Sciatic nerve (tissue), 2 donors: ENCODE measurements around the gene GLT8D2. TPM values are rescaled to one million over a fixed set of nuclear protein-coding genes. Genes with fewer than 3 reads are reported as not detected.

Experiments
- ATAC-seq: fragments of 200-7000 bp; cut with Tn5 transposase; one replicate; pipeline ENCODE4 v1.9.1; 2020; ENCODE audit warnings: mild to moderate bottlenecking, moderate library complexity
- DNase-seq: peaks from one replicate; pipeline ENCODE4 v3.0.0-alpha.2; 2020; ENCODE audit warnings: low spot score
- intact Hi-C: fragments of 100-400 bp; cut with DNase I; formaldehyde crosslinking; loops from one replicate; pipeline ENCODE4 v1.14.2; 2022
- total RNA-seq: library from RNA; stranded (reverse); fragmentation: NEBNext Ultra II Directional; extraction: Animal tissue kit (Norgen Biotek cat#: 25700); gene quantifications from one replicate; pipeline ENCODE4 v1.2.1, GENCODE V29; 2021
- donor health status: DM: no; HTN: no; CAD: no.
- donor health status: DM: no; HTN: no; CAD: no.

GLT8D2 gene
- total RNA-seq, 1 donor from 2014 or later, result 44.8 TPM

GRCh38 chr12:104011253-104011652 lies 38.7 kb downstream of the GLT8D2 start:
- no peak for DNase-seq
- intact Hi-C loops, result no loop called here
- peak; percentile 55 for ATAC-seq

DNA sequence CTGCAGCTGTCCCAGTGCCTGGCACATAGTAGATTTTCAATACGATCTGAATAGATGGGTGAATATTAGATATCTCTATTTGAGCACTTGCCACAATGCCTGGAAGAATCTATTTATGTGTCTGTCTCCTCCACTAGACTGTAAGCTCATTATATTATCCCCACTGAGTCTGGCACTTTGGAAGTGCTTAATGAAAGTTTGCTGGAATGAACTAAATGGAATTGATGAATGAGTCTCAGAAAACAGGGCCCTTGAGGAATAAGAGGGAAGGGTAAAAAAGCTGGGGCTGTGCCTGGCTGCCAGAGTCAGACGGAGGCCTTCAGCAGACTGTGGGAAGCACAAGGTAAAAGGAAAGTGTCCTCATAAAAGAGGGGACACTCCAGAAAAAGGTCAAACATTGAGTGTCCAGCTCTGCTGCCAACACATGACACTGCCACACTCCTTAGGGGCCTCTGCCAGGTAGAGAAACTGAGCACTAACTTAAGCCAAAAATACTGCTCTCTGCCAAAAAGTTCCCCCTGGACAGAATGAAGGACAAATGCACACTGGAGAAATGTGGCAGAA lies 39.3 kb downstream of the GLT8D2 start:
- ATAC-seq (no peak), DNase-seq (no peak)
- intact Hi-C loops, result no loop called here

DNA sequence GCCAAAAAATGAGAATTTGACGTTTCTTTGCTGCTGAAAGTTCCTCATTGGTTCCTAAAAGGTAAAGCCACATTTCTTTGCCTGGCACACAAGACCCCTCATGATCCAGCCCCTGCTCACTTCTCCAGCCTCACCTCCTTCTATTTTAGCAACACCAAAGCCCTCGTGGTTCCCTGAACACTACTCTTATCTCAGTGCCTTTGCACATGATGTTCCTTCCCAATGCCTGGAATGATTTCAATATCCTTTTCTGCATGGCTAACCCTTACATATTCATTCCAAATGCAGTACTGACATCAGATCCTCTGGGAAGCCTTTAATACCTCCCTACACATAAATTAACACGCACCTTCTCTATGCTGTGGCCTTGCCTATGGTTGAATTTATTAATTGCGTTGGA lies 39.9 kb downstream of the GLT8D2 start:
- intact Hi-C loops, result no loop called here
- ATAC-seq, result no peak

GRCh38 chr12:104006929-104007328 lies 43.1 kb downstream of the GLT8D2 start:
- ATAC-seq (no peak), DNase-seq (no peak)
- intact Hi-C loops, result no loop called here

More for the DNA sequence above, 39.9 kb downstream of the GLT8D2 start:
- no peak for DNase-seq

GRCh38 chr12:104003596-104003995 lies 46.4 kb downstream of the GLT8D2 start:
- intact Hi-C loops, result no loop called here
- ATAC-seq (no peak), DNase-seq (no peak)

DNA sequence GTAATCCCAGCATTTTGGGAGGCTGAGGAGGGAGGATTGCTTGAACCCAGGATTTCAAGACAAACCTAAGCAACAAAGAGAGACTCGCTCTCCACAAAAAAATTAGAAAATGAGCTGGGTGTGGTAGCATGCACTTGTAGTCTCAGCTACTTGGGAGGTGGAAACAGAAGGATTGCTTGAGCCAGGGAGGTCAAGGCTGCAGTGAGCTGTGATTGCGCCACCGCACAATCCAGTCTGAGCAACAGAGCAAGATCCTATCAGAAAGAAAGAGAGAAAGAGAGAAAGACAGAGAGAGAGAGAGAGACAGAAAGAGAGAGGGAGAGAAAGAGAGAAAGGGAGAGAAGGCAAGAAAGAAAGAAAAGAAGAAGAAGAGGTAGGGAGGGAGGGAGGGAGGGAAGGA lies 47.3 kb downstream of the GLT8D2 start:
- ATAC-seq, result no peak
- intact Hi-C loops, result no loop called here

GRCh38 chr12:104000807-104001434 lies 49.1 kb downstream of the GLT8D2 start:
- intact Hi-C loops, result no loop called here
- DNase-seq, result no peak
- ATAC-seq, result no peak

More for the DNA sequence above, 47.3 kb downstream of the GLT8D2 start:
- no peak for DNase-seq

- ATAC-seq, result no peak
Measured at GRCh38 chr12:103998976-103999375, 51.0 kb downstream of the GLT8D2 start.

GRCh38 chr12:103997286-103997900 lies 52.6 kb downstream of the GLT8D2 start:
- ATAC-seq (peak; percentile 74), DNase-seq (no peak)
- intact Hi-C loops, result no loop called here

More at GRCh38 chr12:103998976-103999375, 51.0 kb downstream of the GLT8D2 start:
- intact Hi-C loops, result no loop called here
- no peak for DNase-seq

DNA sequence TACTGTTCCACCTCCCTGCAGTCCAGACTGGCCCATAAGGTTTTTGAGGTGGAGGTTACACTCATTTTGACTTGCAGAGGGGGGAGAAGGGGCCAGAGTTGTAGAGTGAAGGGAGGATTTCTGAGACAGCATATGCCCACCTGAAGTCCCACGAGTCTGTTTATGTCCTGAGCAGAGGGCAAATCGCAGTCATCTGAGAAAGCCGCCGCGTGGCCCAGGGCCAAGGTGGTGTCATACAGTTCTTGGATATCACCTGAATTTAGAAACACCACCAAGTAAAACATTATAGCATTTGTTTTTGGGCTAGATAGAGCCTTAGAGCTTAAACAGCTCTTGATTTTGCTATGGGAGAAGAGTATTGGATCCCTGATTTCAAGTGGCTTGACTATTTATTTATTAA lies 53.4 kb downstream of the GLT8D2 start:
- intact Hi-C loops, result no loop called here
- ATAC-seq (no peak), DNase-seq (no peak)

- DNase-seq (no peak), ATAC-seq (no peak)
- intact Hi-C loops, result no loop called here
Measured at GRCh38 chr12:103994235-103994634, 55.8 kb downstream of the GLT8D2 start.

DNA sequence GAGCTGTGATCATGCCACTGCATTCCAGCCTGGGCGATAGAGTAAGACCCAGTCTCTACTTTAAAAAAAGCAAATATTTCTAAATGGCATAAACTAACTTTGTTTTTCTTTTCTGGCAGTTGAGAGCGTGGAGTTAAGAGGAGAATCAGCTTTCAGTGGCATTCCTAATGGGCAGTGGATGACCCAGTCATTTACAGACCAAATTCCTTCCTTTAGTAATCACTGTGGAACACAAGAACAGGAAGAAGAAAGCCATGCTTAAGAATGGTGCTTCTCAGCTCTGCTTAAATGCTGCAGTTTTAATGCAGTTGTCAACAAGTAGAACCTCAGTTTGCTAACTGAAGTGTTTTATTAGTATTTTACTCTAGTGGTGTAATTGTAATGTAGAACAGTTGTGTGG lies 63.2 kb downstream of the GLT8D2 start:
- intact Hi-C loops, result no loop called here
- no peak for DNase-seq
- ATAC-seq, result no peak

- ATAC-seq (no peak), DNase-seq (no peak)
- intact Hi-C loops, result no loop called here
Measured at GRCh38 chr12:103978384-103978982, 71.5 kb downstream of the GLT8D2 start.

- ATAC-seq (no peak), DNase-seq (no peak)
- intact Hi-C loops, result no loop called here
Measured at GRCh38 chr12:103975368-103975767, 74.6 kb downstream of the GLT8D2 start.

DNA sequence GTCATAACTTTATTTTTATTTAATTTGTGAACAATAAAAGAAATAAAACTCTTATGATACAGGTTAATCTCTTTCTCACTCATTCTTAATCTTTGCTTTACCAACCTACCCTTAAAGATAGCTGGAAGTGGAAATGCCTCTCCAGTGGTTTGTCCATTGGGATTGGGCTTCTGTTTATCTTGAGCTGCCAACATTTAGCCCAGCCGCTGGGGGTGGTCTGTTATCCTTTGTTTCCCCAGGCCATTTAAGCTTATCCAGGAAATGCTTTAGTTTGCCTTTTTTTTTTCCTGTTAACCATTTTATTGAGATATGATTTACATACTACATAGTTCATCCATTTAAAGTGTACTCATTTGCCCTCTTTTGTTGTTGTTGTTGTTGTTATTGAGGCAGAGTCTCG lies 76.1 kb downstream of the GLT8D2 start:
- ATAC-seq, result no peak
- intact Hi-C loops, result no loop called here
- no peak for DNase-seq

DNA sequence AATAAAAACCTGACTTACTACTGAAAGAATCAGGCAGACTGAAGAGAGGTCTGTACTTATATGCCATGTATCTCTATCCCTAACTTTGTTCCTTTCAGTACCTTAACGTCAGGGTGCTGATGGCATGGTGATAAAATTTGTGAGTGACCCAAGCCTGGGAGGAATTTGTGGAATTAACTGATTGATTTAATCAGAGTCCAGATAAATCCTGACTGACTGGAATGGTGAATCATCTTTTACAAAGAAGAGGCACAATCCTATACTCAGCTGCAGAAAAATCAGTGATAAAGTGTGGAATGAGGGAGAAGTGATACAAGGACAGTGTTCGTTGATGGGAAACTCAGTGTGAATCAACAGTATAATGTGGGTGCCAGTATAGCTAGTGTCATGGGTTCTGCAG lies 80.6 kb downstream of the GLT8D2 start:
- DNase-seq, result no peak
- intact Hi-C loops, result no loop called here
- no peak for ATAC-seq

GRCh38 chr12:103966736-103967135 lies 83.3 kb downstream of the GLT8D2 start:
- ATAC-seq (no peak), DNase-seq (no peak)
- intact Hi-C loops, result no loop called here

GRCh38 chr12:103965590-103966504 lies 84.1 kb downstream of the GLT8D2 start, which contains the start of gene TDG:
TSS of gene TDG (plus strand) at chr12:103965872. CDS start at chr12:103966038, 166 bp downstream.
- peak; percentile 99 for DNase-seq
- ATAC-seq, result peak; percentile 99
- intact Hi-C loops, result no loop called here

DNA sequence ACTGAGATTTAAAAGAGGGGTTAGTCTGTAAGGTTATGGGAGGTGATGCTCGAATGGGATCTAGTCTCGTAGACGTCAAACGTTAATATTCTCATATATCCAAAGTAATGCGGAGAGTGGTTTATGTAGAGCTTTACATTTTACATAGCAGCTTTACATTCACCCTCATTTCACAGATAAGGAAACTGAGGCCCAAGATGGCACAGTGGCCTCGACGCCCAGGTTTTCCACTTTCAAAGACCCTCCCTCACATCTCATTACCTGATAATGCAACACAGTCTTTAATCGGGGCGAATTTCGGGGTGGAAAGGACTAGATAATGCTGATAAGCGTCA lies 84.8 kb downstream of the GLT8D2 start:
- intact Hi-C loops, result no loop called here

More for the DNA sequence above, 84.8 kb downstream of the GLT8D2 start:
- no peak for ATAC-seq
- no peak for DNase-seq
